GM19397 (cell line): ENCODE measurements around the gene NHSL1.

ENCODE experiments used
- ATAC-seq: cut with Tn5 transposase; IDR thresholded peaks from one replicate; pipeline ENCODE4 v1.9.1; 2021; ENCODE audit warnings: mild to moderate bottlenecking, moderate library complexity; ENCODE audit not compliant: unreplicated experiment

The NHSL1 gene, protein sequence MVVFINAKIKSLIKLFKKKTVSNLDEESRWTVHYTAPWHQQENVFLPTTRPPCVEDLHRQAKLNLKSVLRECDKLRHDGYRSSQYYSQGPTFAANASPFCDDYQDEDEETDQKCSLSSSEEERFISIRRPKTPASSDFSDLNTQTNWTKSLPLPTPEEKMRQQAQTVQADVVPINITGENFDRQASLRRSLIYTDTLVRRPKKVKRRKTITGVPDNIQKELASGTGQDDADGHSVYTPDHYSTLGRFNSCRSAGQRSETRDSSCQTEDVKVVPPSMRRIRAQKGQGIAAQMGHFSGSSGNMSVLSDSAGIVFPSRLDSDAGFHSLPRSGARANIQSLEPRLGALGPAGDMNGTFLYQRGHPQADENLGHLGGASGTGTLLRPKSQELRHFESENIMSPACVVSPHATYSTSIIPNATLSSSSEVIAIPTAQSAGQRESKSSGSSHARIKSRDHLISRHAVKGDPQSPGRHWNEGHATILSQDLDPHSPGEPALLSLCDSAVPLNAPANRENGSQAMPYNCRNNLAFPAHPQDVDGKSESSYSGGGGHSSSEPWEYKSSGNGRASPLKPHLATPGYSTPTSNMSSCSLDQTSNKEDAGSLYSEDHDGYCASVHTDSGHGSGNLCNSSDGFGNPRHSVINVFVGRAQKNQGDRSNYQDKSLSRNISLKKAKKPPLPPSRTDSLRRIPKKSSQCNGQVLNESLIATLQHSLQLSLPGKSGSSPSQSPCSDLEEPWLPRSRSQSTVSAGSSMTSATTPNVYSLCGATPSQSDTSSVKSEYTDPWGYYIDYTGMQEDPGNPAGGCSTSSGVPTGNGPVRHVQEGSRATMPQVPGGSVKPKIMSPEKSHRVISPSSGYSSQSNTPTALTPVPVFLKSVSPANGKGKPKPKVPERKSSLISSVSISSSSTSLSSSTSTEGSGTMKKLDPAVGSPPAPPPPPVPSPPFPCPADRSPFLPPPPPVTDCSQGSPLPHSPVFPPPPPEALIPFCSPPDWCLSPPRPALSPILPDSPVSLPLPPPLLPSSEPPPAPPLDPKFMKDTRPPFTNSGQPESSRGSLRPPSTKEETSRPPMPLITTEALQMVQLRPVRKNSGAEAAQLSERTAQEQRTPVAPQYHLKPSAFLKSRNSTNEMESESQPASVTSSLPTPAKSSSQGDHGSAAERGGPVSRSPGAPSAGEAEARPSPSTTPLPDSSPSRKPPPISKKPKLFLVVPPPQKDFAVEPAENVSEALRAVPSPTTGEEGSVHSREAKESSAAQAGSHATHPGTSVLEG (N-terminal part only)

GRCh38 chr6:138499303-138500018, at the start of gene NHSL1:
Gene NHSL1, minus strand, starts transcription at chr6:138499494. Its CDS starts 204 bp downstream, at chr6:138499290.
- ATAC-seq: peak; percentile 96

DNA sequence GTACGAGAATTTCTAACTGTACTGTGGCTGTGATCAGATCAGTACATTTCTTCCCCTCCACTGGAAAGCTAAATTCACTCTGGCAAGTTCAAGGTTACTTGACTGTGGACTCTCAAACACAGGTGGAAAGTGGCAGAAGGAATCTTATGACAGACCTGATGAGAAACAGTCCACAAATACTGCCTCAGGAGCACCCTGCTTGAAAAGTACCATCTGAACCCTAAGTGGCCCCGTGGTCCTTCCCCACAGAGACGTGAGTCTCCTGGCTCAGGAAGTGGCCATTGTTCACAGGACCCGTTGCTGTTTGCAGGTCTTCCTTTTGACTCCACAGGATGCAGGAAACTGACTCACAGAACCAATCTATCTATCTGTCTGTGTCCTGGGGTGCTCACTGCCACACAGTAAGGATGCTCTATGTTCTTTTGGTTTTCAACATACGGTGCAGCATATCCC, 47.5 kb upstream of the NHSL1 start:
- no peak for ATAC-seq

GRCh38 chr6:138545621-138545980, 46.3 kb upstream of the NHSL1 start:
- ATAC-seq: no peak

DNA sequence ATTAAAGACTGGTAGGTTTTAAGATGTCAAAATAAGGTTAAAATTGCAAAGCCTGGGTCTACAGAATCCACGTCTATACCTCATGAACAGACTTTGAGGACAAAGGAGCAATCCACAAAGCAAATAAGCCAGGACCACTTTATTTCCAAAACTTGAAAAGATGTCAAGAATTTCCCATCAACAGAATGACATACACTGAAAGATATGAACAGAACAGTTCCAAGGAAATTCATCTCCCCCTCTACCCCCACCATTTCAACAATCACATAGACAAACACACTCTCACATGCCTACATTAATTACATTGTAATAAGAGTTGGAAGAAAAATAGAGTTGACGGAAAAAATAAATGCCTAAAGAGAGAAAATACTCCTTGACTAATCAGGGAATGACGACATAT, 45.2 kb upstream of the NHSL1 start:
- no peak for ATAC-seq

- ATAC-seq: no peak
Observed at GRCh38 chr6:138543657-138544056, 44.4 kb upstream of the NHSL1 start.

- ATAC-seq: no peak
Observed at GRCh38 chr6:138541823-138542481, 42.7 kb upstream of the NHSL1 start.

DNA sequence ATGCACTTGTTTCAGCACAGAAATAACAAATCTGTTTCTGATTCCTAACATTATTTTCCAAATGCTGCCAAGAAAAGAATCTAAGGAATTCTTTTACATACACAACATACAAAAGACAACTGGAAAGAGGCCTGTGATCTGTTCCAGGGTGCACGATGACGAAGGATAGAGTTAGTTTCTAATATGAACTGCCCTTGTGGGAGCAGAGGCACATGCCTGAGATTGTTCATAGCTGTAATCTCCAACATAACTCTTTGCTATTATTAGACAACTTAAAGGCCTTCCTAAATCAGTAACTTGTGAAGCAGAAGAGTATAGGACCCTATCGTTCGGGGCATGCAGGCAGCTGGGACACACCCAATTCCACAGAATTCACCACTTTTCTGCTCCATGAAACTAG, 41.2 kb upstream of the NHSL1 start:
- ATAC-seq: no peak

DNA sequence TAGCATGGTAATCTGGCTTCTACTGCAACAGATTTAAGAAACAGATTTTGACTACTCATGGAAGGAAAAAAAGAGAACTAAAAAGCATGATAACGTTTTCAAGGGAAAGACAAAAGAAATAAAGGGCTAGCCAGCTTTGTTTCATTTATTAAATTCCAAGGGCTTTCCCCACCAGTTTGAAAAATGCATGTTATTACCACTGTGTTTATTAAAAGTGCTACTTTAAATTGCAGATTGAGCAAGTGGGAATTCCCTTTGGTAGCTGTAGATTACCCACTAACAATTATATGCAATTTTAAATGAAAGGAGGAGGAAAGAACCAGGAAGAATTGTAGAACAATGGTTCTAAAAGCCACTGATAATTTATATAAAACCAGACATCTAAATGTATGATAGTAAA, 40.6 kb upstream of the NHSL1 start:
- no peak for ATAC-seq

DNA sequence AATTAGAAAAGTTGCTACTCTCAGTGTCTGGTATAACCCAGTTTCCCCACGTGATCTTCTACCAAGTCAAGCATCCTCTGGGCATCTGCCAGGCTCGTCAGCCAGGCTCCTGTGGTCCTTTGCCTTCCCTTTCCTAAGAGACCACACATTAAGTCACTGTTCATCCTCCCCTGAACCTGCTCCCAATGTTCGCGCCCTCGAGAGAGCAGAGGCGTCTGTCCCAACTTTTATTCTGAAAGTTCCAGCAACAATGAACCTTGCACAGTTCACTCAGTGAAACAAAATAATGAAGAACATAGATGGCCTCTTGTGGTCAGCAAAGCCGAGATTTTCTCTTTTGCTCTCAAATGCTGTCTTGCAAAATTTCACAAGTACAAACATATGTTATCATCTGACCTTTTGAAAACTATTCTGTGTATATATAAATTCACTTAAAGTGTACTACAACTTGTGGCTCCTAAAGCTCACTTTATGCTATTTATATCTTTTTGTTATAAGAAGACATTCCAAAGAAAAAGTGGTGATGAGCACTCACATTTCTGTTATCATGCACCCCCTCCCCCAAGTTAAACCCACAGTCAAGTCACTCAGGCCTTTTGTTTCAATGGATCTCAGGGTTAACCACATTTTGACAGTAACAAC, 39.2 kb upstream of the NHSL1 start:
- no peak for ATAC-seq

DNA sequence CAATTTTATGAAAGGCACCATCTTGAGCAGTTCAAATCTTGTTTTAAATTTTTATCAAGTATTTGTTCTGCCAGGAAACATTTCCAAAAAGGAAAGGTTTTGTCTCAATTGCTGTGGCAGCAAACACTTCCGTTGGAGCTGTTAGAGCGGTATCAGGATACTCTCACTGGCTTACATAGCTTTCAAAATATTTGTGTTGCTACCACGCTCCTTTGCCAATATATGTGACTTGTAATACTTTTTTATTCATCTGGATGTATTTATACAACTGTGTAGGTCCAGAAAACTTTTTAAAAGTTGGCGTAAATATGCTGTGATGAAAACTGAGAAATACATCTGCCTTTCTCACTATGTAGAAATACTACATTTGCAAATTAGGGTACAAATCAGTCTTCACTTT, 37.8 kb upstream of the NHSL1 start:
- ATAC-seq: no peak

DNA sequence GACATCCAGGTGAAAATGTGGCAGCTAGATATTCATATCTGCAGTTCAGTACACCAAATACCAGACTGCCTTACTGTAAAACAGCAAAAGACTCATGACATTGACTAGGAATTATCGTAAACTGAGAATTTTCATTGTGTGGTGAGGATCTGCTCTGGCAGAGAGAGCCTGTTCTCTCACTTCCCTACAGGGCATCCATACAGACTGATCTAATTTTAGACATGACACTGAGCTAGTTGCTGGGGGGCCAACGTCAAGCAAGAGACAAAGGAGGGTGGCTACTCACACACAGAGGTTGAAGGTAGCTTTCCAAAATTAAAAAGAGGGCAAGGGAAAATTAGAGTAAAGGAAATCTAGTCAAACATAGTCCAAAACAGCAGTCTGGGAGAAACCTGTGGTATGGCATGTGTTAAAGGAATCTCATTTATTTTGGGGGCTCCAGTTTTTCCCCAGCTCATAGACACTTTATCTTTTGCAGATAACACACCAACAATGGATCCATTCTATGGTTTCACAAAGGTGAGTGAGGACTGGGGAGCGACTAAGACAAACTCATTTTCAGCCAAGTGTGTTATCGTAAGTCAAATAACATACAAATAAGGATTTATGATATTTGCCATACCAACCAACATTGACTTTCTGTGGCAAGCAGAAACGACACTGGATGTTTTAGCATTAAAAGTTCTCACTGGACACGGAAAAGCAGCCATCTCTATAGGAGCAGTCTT, 36.6 kb upstream of the NHSL1 start:
- no peak for ATAC-seq

DNA sequence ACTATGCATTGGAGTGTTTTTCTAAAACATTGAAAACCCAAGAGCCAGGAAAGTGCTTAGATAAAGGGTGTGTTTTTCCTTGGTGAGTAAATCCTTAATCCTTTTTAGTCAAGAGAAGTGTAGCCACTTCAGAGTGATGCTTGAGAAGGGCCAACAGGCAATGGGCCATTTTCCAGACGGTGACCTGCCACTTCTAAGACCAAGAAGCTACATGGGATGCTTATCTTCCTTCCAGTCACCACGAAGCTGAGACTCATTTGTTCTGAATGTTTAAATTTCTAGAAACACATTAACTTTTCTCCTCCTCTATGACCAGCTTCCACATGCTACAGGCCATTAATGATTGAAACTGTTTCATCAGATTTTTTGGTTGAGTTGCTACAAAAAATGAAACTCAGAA, 34.4 kb upstream of the NHSL1 start:
- no peak for ATAC-seq

- no peak for ATAC-seq
Observed at GRCh38 chr6:138531387-138531786, 32.1 kb upstream of the NHSL1 start.

GRCh38 chr6:138529478-138529877, 30.2 kb upstream of the NHSL1 start:
- ATAC-seq: no peak

GRCh38 chr6:138528956-138529355, 29.7 kb upstream of the NHSL1 start:
- ATAC-seq: no peak

DNA sequence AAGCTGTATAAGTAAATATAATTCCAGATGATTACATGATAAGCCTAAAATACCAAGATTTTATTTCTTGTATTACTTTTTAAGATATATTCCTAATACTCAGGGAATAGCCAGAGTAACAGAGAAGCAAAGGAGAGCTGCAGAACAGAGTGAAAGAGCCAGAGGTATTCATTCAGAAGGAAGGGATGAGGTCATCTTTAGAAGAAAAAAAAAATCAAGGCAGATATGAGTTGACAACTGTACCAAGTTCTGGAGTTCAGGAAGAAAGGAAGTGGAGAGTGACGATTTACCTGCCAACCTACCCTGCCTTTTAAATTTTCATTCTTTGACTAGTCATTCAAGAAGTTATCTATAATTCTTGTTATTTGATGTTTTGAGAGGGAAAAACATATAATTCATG, 28.8 kb upstream of the NHSL1 start:
- ATAC-seq: no peak

DNA sequence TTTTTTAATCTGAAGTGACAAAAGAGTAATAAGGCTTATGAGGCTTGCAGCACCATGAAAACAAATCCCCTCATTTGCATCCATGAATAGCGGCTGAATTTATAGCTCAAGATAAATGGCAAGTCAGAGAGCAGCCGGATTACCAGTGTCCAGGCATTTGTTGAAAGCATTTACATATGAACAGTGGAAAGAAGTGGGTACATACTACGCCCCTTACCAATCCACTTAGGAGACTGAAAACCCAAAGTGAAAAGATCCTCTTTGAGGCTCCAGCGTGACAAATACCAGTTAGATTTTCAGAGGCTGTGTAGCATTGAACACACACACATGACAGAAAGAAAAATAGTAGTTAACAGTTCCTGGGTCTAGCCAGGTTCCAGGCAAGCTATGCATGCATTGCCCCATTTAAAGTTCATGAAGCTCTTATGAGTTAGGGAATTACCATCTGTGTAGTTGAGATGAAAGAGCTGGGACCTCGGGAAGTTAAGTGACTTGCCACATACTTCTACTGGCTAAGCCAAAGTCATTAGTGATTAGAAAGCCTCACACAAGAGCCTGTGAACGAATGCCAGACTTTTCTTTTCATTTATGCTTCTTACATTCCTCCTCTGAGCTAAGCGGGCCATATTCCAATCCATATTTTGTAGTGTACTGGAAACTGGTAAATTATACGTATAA, 28.3 kb upstream of the NHSL1 start:
- ATAC-seq: no peak

DNA sequence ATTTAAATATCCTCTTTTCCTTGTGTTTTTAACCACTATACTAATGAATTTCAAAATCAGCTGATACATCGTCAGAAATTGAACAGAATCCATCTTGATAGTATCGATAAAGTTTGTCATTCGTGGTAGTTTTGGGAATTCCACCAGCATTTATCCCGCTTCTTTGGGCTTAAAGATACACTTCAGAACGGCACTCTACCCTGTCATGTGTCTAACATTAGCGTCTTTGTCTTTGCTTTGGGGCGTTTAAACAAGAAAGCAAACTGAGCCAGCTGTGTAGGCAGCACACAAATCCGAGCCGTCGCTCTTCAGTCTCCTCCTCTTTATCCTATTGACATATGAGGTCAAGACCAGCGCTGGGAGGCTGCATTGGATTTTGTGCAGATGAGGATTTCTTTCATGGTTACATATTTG, 27.5 kb upstream of the NHSL1 start:
- ATAC-seq: no peak
